WTC11 (cell line): ENCODE measurements around the gene RTP5. TPM values are rescaled to one million over a fixed set of nuclear protein-coding genes. Genes with fewer than 3 reads are reported as not detected.

Source experiments
- ATAC-seq: fragments of 200-7000 bp; cut with Tn5 transposase; 2 replicates; pipeline ENCODE4 v1.10.0; 2021; ENCODE audit warnings: mild to moderate bottlenecking, moderate library complexity
- CTCF ChIA-PET: fragments of 300-600 bp; sonication (Branson Sonifier 250); formaldehyde crosslinking; loops from one replicate; lab custom pipeline; 2021; ENCODE audit warnings: antibody characterized with exemption; lab: Charles Lee
- POLR2A ChIA-PET: fragments of 350-600 bp; sonication (Branson Sonifier 250); formaldehyde crosslinking; loops from one replicate; lab custom pipeline; 2021; ENCODE audit warnings: antibody characterized with exemption; lab: Charles Lee
- DNase-seq: peaks from one replicate; pipeline ENCODE4 v3.0.0; 2021; ENCODE audit warnings: low spot score
- H3K27ac Mint-ChIP-seq: 2 replicates; pipeline ENCODE4 v1.8.0; 2021; ENCODE audit warnings: mixed read lengths
- H3K27me3 Mint-ChIP-seq: 2 replicates; pipeline ENCODE4 v1.8.0; 2021; ENCODE audit warnings: low read depth, mild to moderate bottlenecking, moderate library complexity, mixed read lengths
- H3K36me3 Mint-ChIP-seq: 2 replicates; pipeline ENCODE4 v1.8.0; 2021; ENCODE audit warnings: mixed read lengths
- H3K4me1 Mint-ChIP-seq: 2 replicates; pipeline ENCODE4 v1.8.0; 2022; ENCODE audit warnings: mixed read lengths
- H3K4me3 Mint-ChIP-seq: 2 replicates; pipeline ENCODE4 v1.8.0; 2021; ENCODE audit warnings: mild to moderate bottlenecking, moderate library complexity, mixed read lengths
- H3K9me3 Mint-ChIP-seq: 2 replicates; pipeline ENCODE4 v1.8.0; 2021; ENCODE audit warnings: mixed read lengths
- GRHL2 ChIP-seq: fragments of 250-450 bp; sonication (Bioruptor Pico); IDR thresholded peaks from 2 replicates; pipeline ENCODE4 v1.8.0; 2022; ENCODE audit warnings: mild to moderate bottlenecking, moderate library complexity; ENCODE audit not compliant: insufficient replicate concordance, severe bottlenecking
- IRF2 ChIP-seq: sonication (generic); formaldehyde crosslinking; IDR thresholded peaks from 2 replicates; pipeline ENCODE4 v1.8.0; 2022; ENCODE audit warnings: low read depth, missing genetic modification reagents, borderline replicate concordance
- NFATC4 ChIP-seq: fragments of 250-450 bp; sonication (Bioruptor Pico); IDR thresholded peaks from 2 replicates; pipeline ENCODE4 v1.9.0; 2021; ENCODE audit warnings: mild to moderate bottlenecking
- PREB ChIP-seq: sonication (generic); formaldehyde crosslinking; IDR thresholded peaks from 2 replicates; pipeline ENCODE4 v1.8.1; 2022; ENCODE audit warnings: mild to moderate bottlenecking, missing genetic modification reagents, moderate library complexity, borderline replicate concordance
- TCF7 ChIP-seq: sonication (generic); formaldehyde crosslinking; IDR thresholded peaks from 2 replicates; pipeline ENCODE4 v1.8.0; 2022; ENCODE audit warnings: mild to moderate bottlenecking, low read depth, missing genetic modification reagents, moderate library complexity
- TEAD1 ChIP-seq: sonication (generic); formaldehyde crosslinking; IDR thresholded peaks from 2 replicates; pipeline ENCODE4 v1.8.0; 2022; ENCODE audit warnings: mild to moderate bottlenecking, missing genetic modification reagents
- USF1 ChIP-seq: sonication (generic); formaldehyde crosslinking; IDR thresholded peaks from 2 replicates; pipeline ENCODE4 v1.8.0; 2022; ENCODE audit warnings: mild to moderate bottlenecking, missing genetic modification reagents
- ZBTB43 ChIP-seq: sonication (generic); formaldehyde crosslinking; IDR thresholded peaks from 2 replicates; pipeline ENCODE4 v1.8.1; 2023; ENCODE audit warnings: mild to moderate bottlenecking, missing genetic modification reagents
- ZNF232 ChIP-seq: sonication (generic); formaldehyde crosslinking; IDR thresholded peaks from 2 replicates; pipeline ENCODE4 v1.8.0; 2022; ENCODE audit warnings: mild to moderate bottlenecking, missing genetic modification reagents
- ZNF281 ChIP-seq: sonication (generic); formaldehyde crosslinking; IDR thresholded peaks from 2 replicates; pipeline ENCODE4 v1.8.0; 2023; ENCODE audit warnings: mild to moderate bottlenecking, missing genetic modification reagents
- ZNF317 ChIP-seq: sonication (generic); formaldehyde crosslinking; IDR thresholded peaks from 2 replicates; pipeline ENCODE4 v1.8.1; 2023; ENCODE audit warnings: low read depth, mild to moderate bottlenecking, moderate library complexity, missing genetic modification reagents, borderline replicate concordance
- ZNF532 ChIP-seq: fragments of 250-450 bp; sonication (Bioruptor Pico); IDR thresholded peaks from 2 replicates; pipeline ENCODE4 v1.9.0; 2021; ENCODE audit warnings: mild to moderate bottlenecking, borderline replicate concordance
- total RNA-seq: library from RNA; stranded (reverse); gene quantifications from 3 replicates; pipeline ENCODE4 v1.2.3, GENCODE V29; 2021
- TF ChIP-seq, protein P1 (sequence below): sonication (generic); formaldehyde crosslinking; IDR thresholded peaks from 2 replicates; pipeline ENCODE4 v1.8.1; 2022; ENCODE audit warnings: low read depth, mild to moderate bottlenecking, moderate library complexity, missing genetic modification reagents, borderline replicate concordance

Gene RTP5
- total RNA-seq, 1 experiment from 2014 or later, result not detected

DNA sequence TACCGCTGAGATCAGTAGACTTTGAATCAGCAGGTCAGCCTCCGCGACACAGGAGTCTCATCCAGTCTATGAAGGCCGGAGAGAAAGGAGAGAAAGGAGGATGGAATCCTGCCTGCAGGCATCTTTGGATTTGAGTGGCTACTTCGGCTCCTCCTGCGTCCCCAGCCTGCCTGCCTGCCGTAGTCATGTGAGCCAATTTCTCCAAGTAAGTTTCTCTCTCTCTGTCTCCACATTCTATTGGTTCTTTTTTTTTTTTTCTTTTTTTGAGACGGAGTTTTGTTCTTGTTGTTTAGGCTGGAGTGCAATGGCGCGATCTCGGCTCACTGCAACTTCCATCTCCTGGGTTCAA lies 27.5 kb upstream of the RTP5 start:
- ATAC-seq, result no peak
- POLR2A ChIA-PET, result no interaction called here
- no peak overlapping the region for H3K4me3 Mint-ChIP-seq
- TF ChIP-seq TCF7 (CRISPR knock-in tag) (no peak), ZNF317 (no peak), ZBTB43 (no peak), PREB (CRISPR knock-in tag) (no peak), GRHL2 (CRISPR knock-in tag) (no peak), ZNF281 (CRISPR knock-in tag) (no peak), ZNF232 (CRISPR knock-in tag) (no peak), TEAD1 (CRISPR knock-in tag) (no peak), ZNF532 (CRISPR knock-in tag) (no peak), NFATC4 (no peak), IRF2 (CRISPR knock-in tag) (no peak), USF1 (no peak)
- TF ChIP-seq, protein P1, sequence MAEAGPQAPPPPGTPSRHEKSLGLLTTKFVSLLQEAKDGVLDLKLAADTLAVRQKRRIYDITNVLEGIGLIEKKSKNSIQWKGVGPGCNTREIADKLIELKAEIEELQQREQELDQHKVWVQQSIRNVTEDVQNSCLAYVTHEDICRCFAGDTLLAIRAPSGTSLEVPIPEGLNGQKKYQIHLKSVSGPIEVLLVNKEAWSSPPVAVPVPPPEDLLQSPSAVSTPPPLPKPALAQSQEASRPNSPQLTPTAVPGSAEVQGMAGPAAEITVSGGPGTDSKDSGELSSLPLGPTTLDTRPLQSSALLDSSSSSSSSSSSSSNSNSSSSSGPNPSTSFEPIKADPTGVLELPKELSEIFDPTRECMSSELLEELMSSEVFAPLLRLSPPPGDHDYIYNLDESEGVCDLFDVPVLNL (CRISPR knock-in tag), result no peak
- H3K36me3 Mint-ChIP-seq, result no peaks in the 10 kb centered on the region
- no peak overlapping the region for H3K27ac Mint-ChIP-seq
- peaks cover 41% of the 10 kb centered on the region for H3K27me3 Mint-ChIP-seq
- H3K9me3 Mint-ChIP-seq, result no peaks in the 10 kb centered on the region
- no peak for DNase-seq
- peaks cover 19% of the 10 kb centered on the region for H3K4me1 Mint-ChIP-seq
- CTCF ChIA-PET, result interaction anchor here (1.6 kb wide), 1 partner anchor 108 kb away, joined by 6 read pairs; the partner anchor contains the start of gene D2HGDH
